Measurements from ENCODE around the gene SIPA1L3. TPM values are rescaled to one million over a fixed set of nuclear protein-coding genes. Genes with fewer than 3 reads are reported as not detected.
A peak's percentile ranks its signal among the peaks of the same experiment; 100 is the strongest.

Gene SIPA1L3
- total and polyA plus RNA-seq, 9 of the 15 experiments (the other 6 are each of a cell fraction or from before 2014, with no cell fraction given): 0.01 to 6.1 (median 2.5) TPM

GRCh38 chr19:38032151-38032550 is 125.1 kb downstream of the SIPA1L3 start:
- Histone ChIP-seq H3K9ac (ENCODE audit: insufficient read depth in 1 of 2, low read depth in 2 of 2, low read length in 2 of 2) (no peak overlapping the region), H3K9me1 (ENCODE audit: control insufficient read depth, insufficient read depth, low read length) (no peaks in the 10 kb centered on the region), H3K4me3 (no peak overlapping the region), H4K20me1 (replicated peaks; ENCODE audit: control insufficient read depth, insufficient read depth, low read length) (no peaks in the 10 kb centered on the region), H3K79me2 (ENCODE audit: control insufficient read depth, insufficient read depth, low read length) (no peaks in the 10 kb centered on the region), H3K4me2 (ENCODE audit: insufficient read depth, low read length) (no peak overlapping the region), H3K36me3 (ENCODE audit: control insufficient read depth, insufficient read depth, low read length) (no peaks in the 10 kb centered on the region), H3K27ac (ENCODE audit: extremely low read depth, low read depth, low read length) (no peak overlapping the region), H3K9me3 (replicated peaks; ENCODE audit: control insufficient read depth, insufficient read depth, low read depth, low read length) (no peaks in the 10 kb centered on the region), H2AFZ (ENCODE audit: low read depth, low read length) (no peak overlapping the region), H3K4me1 (replicated peaks in 1 of 2; ENCODE audit: control insufficient read depth in 2 of 2, insufficient read depth in 2 of 2, low read length in 2 of 2) (no peaks in the 10 kb centered on the region), H3K27me3 (ENCODE audit: control insufficient read depth in 2 of 2, insufficient read depth in 2 of 2, low read length in 2 of 2) (peaks cover 10 to 24% of the 10 kb centered on the region in 2 experiments; a peak in 4 of 5 replicates)
- ChIA-PET CTCF (ENCODE audit: low intra/inter-chr PET ratio) (no interaction called here), POLR2A (interaction anchor here (1.1 kb wide), 1 partner anchor 9 kb away, joined by 3 read pairs; no protein-coding TSS in a partner anchor)
- no TSS peak for BruUV-seq (replicated peaks)
- FAIRE-seq (no peak), ATAC-seq (no peak), DNase-seq (ENCODE audit: extremely low read depth in 1 of 4, low spot score in 3 of 4) (no peak)
- 4% methylated on average over 4 of the region's 4 CpGs for WGBS (ENCODE audit: insufficient coverage, low coverage, missing lambda C conversion rate)
- peak; percentile 33; the same call in 1 of the 2 replicates for TF ChIP-seq ZNF316 (IDR thresholded peaks at IDR 0.05)
- TF ChIP-seq ZBTB17 (CRISPR knock-in tag; IDR thresholded peaks at IDR 0.05): no peak
- TF ChIP-seq GTF2E2 (tag; IDR thresholded peaks at IDR 0.05): no peak
- intact Hi-C loops (cut with micrococcal nuclease): no loop called here
- in situ Hi-C loops (cut with MboI): no loop called here

- intact Hi-C loops (cut with micrococcal nuclease) (no loop called here), in situ Hi-C loops (cut with MboI) (no loop called here)
- FAIRE-seq: no peak
- no peaks in the 10 kb centered on the region for H4K20me1 ChIP-seq (replicated peaks; ENCODE audit: control insufficient read depth, insufficient read depth, low read length)
- ChIA-PET CTCF (ENCODE audit: low intra/inter-chr PET ratio) (no interaction called here), POLR2A (interaction anchor here (0.6 kb wide), 2 partner anchors 10 to 22 kb away, joined by 3 read pairs; no protein-coding TSS in a partner anchor)
- no peaks in the 10 kb centered on the region for H3K36me3 ChIP-seq (ENCODE audit: control insufficient read depth, insufficient read depth, low read length)
- BruUV-seq (replicated peaks): no TSS peak
- no peaks in the 10 kb centered on the region for H3K9me3 ChIP-seq (replicated peaks; ENCODE audit: control insufficient read depth, insufficient read depth, low read depth, low read length)
- no peak overlapping the region for H3K4me3 ChIP-seq
- H3K9ac ChIP-seq (ENCODE audit: insufficient read depth in 1 of 2, low read depth in 2 of 2, low read length in 2 of 2): no peak overlapping the region
- WGBS (ENCODE audit: insufficient coverage, low coverage, missing lambda C conversion rate): 23% methylated on average over 5 of the region's 5 CpGs
- TF ChIP-seq ZNF316 (IDR thresholded peaks at IDR 0.05): peak; percentile 28; the same call in 1 of the 2 replicates
- 0 out of 2 replicates have a peak, but pooled peaks have one; percentile 11 for TF ChIP-seq MAFG (tag; conservative IDR thresholded peaks at IDR 0.05)
- no peak for TF ChIP-seq CBX8 (IDR thresholded peaks at IDR 0.05; ENCODE audit: borderline replicate concordance, extremely low read depth, low read depth, low read length, poor library complexity, severe bottlenecking)
- H3K4me2 ChIP-seq (ENCODE audit: insufficient read depth, low read length): no peak overlapping the region
- no peak for DNase-seq (ENCODE audit: extremely low read depth in 1 of 4, low spot score in 3 of 4)
- no peaks in the 10 kb centered on the region for H3K4me1 ChIP-seq (replicated peaks in 1 of 2; ENCODE audit: control insufficient read depth in 2 of 2, insufficient read depth in 2 of 2, low read length in 2 of 2)
- ATAC-seq: no peak
- H2AFZ ChIP-seq (ENCODE audit: low read depth, low read length): no peak overlapping the region
- no peaks in the 10 kb centered on the region for H3K79me2 ChIP-seq (ENCODE audit: control insufficient read depth, insufficient read depth, low read length)
- H3K27me3 ChIP-seq (ENCODE audit: control insufficient read depth in 2 of 2, insufficient read depth in 2 of 2, low read length in 2 of 2): peaks cover 10 to 29% of the 10 kb centered on the region in 2 experiments; a peak in 4 of 5 replicates
- H3K27ac ChIP-seq (ENCODE audit: extremely low read depth, low read depth, low read length): no peak overlapping the region
- no peaks in the 10 kb centered on the region for H3K9me1 ChIP-seq (ENCODE audit: control insufficient read depth, insufficient read depth, low read length)
These were observed 125.9 kb downstream of the SIPA1L3 start for GRCh38 chr19:38032951-38033350.

Measured in K562 (cell line).